ENCODE measurements around the gene MAMDC4. TPM values are rescaled to one million over a fixed set of nuclear protein-coding genes. Genes with fewer than 3 reads are reported as not detected.

MAMDC4 gene
- total and polyA plus RNA-seq, 2 of the 13 experiments (the other 11 are each of a cell fraction or from before 2014, with no cell fraction given) = 6.0 to 6.8 TPM

DNA sequence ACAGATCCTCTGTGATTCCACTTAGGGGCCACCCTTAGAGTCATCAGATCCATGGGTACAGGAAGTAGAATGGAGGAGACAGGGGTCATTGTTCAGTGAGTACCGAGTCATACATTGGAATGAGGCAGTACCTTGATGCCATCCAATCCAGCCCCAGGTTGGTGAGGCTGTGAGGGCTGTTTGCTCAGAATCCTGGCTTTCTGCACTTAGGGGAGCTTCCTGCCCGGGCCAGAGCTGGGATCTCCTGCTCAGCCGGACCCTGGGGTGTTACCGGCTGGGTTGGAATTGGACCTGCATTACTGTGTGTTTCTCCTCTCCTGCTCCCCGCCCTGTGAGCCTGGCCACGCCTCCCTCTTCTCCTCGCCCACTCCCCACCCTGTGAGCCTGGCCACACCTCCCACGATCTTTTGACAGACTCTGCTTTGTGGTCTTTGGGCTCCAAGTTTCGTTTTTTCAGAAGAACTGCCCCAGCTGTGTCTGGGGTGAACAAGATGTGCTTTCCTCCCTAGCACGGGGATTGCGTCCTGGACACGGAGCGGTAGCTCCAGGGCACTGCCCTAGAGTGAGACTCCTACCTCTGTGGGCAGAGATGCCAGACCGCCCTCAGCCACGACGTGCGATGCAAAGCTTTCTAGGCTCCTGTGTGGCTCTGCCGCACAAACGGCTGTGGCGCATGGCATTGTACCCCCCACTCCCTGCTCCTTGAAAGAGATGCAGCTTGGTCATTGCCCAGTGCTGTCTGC, 49.5 kb downstream of the MAMDC4 start (continued):
- TF ChIP-seq ZNF556 (CRISPR knock-in tag; IDR thresholded peaks at IDR 0.05; ENCODE audit: borderline replicate concordance) (no peak), ZNF652 (CRISPR knock-in tag; IDR thresholded peaks at IDR 0.05; ENCODE audit: borderline replicate concordance, low read depth) (no peak), POLR2A (IDR thresholded peaks at IDR 0.05; ENCODE audit: insufficient read depth in 1 of 2, low read depth in 2 of 2, low read length in 2 of 2) (peak; percentile 14 to 15; a peak in 1 of 4 replicates), HOXA5 (CRISPR knock-in tag; IDR thresholded peaks at IDR 0.05) (no peak), TBX2 (CRISPR knock-in tag; IDR thresholded peaks at IDR 0.05; ENCODE audit: borderline replicate concordance) (0 out of 2 replicates have a peak, but pooled peaks have one; percentile 33), TBX3 (IDR thresholded peaks at IDR 0.05; ENCODE audit: borderline replicate concordance) (no peak), ZBTB8A (CRISPR knock-in tag; IDR thresholded peaks at IDR 0.05; ENCODE audit: borderline replicate concordance, low read depth) (no peak), SOX5 (CRISPR knock-in tag; IDR thresholded peaks at IDR 0.05; ENCODE audit: borderline replicate concordance) (0 out of 2 replicates have a peak, but pooled peaks have one; percentile 9), ZBTB7A (CRISPR knock-in tag; IDR thresholded peaks at IDR 0.05) (no peak), ZNF572 (CRISPR knock-in tag; IDR thresholded peaks at IDR 0.05) (no peak)
- TF ChIP-seq, protein P1, sequence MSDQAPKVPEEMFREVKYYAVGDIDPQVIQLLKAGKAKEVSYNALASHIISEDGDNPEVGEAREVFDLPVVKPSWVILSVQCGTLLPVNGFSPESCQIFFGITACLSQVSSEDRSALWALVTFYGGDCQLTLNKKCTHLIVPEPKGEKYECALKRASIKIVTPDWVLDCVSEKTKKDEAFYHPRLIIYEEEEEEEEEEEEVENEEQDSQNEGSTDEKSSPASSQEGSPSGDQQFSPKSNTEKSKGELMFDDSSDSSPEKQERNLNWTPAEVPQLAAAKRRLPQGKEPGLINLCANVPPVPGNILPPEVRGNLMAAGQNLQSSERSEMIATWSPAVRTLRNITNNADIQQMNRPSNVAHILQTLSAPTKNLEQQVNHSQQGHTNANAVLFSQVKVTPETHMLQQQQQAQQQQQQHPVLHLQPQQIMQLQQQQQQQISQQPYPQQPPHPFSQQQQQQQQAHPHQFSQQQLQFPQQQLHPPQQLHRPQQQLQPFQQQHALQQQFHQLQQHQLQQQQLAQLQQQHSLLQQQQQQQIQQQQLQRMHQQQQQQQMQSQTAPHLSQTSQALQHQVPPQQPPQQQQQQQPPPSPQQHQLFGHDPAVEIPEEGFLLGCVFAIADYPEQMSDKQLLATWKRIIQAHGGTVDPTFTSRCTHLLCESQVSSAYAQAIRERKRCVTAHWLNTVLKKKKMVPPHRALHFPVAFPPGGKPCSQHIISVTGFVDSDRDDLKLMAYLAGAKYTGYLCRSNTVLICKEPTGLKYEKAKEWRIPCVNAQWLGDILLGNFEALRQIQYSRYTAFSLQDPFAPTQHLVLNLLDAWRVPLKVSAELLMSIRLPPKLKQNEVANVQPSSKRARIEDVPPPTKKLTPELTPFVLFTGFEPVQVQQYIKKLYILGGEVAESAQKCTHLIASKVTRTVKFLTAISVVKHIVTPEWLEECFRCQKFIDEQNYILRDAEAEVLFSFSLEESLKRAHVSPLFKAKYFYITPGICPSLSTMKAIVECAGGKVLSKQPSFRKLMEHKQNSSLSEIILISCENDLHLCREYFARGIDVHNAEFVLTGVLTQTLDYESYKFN (CRISPR knock-in tag; conservative IDR thresholded peaks at IDR 0.05) = no peak
- TF ChIP-seq, protein P2, sequence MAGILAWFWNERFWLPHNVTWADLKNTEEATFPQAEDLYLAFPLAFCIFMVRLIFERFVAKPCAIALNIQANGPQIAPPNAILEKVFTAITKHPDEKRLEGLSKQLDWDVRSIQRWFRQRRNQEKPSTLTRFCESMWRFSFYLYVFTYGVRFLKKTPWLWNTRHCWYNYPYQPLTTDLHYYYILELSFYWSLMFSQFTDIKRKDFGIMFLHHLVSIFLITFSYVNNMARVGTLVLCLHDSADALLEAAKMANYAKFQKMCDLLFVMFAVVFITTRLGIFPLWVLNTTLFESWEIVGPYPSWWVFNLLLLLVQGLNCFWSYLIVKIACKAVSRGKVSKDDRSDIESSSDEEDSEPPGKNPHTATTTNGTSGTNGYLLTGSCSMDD (CRISPR knock-in tag; IDR thresholded peaks at IDR 0.05) = 0 out of 2 replicates have a peak, but pooled peaks have one; percentile 18
- TF ChIP-seq, protein P3, sequence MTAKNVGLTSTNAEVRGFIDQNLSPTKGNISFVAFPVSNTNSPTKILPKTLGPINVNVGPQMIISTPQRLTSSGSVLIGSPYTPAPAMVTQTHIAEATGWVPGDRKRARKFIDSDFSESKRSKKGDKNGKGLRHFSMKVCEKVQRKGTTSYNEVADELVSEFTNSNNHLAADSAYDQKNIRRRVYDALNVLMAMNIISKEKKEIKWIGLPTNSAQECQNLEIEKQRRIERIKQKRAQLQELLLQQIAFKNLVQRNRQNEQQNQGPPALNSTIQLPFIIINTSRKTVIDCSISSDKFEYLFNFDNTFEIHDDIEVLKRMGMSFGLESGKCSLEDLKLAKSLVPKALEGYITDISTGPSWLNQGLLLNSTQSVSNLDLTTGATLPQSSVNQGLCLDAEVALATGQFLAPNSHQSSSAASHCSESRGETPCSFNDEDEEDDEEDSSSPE (CRISPR knock-in tag; IDR thresholded peaks at IDR 0.05) = no peak
- TF ChIP-seq, protein P4, sequence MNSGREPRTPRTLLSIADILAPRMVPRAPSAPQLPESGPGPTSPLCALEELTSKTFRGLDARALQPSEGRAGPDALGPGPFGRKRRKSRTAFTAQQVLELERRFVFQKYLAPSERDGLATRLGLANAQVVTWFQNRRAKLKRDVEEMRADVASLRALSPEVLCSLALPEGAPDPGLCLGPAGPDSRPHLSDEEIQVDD (CRISPR knock-in tag; IDR thresholded peaks at IDR 0.05; ENCODE audit: borderline replicate concordance) = no peak
- TF ChIP-seq, protein P5, sequence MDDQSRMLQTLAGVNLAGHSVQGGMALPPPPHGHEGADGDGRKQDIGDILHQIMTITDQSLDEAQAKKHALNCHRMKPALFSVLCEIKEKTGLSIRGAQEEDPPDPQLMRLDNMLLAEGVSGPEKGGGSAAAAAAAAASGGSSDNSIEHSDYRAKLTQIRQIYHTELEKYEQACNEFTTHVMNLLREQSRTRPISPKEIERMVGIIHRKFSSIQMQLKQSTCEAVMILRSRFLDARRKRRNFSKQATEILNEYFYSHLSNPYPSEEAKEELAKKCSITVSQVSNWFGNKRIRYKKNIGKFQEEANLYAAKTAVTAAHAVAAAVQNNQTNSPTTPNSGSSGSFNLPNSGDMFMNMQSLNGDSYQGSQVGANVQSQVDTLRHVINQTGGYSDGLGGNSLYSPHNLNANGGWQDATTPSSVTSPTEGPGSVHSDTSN (CRISPR knock-in tag; IDR thresholded peaks at IDR 0.05; ENCODE audit: borderline replicate concordance) = no peak
- TF ChIP-seq, protein P6, sequence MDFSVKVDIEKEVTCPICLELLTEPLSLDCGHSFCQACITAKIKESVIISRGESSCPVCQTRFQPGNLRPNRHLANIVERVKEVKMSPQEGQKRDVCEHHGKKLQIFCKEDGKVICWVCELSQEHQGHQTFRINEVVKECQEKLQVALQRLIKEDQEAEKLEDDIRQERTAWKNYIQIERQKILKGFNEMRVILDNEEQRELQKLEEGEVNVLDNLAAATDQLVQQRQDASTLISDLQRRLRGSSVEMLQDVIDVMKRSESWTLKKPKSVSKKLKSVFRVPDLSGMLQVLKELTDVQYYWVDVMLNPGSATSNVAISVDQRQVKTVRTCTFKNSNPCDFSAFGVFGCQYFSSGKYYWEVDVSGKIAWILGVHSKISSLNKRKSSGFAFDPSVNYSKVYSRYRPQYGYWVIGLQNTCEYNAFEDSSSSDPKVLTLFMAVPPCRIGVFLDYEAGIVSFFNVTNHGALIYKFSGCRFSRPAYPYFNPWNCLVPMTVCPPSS (IDR thresholded peaks at IDR 0.05) = no peak
- TF ChIP-seq, protein P7, sequence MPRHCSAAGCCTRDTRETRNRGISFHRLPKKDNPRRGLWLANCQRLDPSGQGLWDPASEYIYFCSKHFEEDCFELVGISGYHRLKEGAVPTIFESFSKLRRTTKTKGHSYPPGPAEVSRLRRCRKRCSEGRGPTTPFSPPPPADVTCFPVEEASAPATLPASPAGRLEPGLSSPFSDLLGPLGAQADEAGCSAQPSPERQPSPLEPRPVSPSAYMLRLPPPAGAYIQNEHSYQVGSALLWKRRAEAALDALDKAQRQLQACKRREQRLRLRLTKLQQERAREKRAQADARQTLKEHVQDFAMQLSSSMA (CRISPR knock-in tag; IDR thresholded peaks at IDR 0.05) = 0 out of 2 replicates have a peak, but pooled peaks have one; percentile 25
- TF ChIP-seq, protein P8, sequence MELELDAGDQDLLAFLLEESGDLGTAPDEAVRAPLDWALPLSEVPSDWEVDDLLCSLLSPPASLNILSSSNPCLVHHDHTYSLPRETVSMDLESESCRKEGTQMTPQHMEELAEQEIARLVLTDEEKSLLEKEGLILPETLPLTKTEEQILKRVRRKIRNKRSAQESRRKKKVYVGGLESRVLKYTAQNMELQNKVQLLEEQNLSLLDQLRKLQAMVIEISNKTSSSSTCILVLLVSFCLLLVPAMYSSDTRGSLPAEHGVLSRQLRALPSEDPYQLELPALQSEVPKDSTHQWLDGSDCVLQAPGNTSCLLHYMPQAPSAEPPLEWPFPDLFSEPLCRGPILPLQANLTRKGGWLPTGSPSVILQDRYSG (CRISPR knock-in tag; IDR thresholded peaks at IDR 0.05) = no peak
